Right forelimb (tissue), 1 donor: Measurements from ENCODE around the gene TACSTD2.
"Not testable (repeated sequence)": the region's sequence is repeated elsewhere in the genome, so short reads cannot be mapped to it uniquely, and the experiment has no call there.

ENCODE experiments used
- DNase-seq: peaks from one replicate; pipeline ENCODE4 v3.0.0-alpha.2; 2018

The TACSTD2 gene

DNA sequence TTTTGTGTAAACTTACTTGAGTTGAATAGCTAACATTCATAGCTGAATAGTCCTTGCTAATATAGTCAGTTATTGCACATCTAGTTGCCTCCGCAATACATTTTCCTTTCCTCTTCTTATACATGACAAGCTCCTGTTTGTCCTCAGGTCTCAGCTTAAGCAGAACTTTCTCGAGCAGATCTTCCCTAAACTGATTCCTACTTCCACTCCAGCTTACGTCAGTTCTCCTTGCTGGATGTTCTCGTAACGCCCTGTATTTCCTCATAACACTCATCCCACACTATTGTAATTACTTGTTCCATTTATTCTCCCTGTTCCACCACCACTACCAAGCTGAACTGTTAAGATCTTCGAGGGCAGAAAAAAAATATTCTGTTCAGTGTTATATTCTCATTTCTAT lies 15.4 kb downstream of the TACSTD2 start:
- DNase-seq: no peak

DNA sequence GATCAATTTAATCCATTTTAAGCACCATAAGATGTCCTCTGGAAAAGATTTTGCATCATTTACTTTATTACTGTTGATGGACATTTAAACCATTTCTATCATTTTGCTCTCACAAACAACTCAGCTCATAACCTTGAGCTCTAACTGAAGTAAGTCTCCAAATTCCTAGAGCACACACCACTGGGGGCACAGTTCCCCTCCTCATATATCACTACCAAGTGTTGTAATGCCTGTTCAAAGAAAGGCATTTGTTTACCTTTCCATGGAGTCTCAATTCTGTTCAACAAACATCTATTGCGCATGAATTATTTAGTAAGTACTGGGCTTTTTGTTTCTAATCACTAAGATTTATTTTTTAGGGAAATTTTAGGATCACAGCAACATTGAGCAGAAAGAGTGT lies 21.7 kb downstream of the TACSTD2 start:
- no peak for DNase-seq

DNA sequence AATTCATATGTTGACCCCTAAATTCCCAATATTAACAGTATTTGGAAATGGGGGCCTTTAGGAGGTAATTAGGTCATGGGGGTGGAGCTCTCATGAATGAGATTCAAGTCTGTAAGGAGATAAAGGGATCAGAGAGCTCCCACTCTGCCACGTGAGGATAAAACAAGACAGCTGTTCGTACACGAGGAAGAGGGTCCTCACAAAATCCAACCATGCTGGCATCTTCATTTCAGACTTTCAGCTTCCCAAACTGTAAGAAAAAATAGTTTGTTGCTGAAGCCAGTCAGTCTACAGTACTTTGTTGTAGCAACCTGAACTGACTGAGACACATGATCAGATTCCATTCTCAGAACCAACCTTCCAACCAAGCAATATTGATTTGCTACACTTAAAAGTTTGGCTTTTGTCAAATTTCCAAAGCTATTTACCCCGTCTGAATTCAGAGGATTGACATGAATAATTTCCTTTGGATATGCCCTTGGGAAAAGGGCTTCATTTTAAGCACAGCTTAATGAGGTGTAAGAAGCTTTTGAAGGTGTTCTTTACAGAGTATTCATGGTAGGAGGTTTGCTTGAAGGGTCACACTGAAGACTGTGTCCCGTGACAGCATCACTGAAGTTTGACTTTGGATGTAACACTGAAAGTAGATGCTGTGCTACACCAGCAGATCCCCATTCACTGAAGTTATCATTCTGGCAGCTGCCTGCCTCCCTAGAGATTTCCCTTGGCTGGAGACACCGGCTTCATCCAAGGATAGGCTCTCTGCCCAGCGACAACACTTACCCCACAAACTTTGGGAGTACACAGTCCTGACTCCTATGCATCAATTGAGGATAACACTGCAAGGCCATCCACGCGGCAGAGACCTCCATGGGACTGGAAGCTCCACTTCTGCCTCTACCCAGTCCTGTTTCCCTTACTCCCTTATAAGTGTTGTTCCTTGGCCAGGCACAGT lies 25.6 kb downstream of the TACSTD2 start:
- no peak for DNase-seq

DNA sequence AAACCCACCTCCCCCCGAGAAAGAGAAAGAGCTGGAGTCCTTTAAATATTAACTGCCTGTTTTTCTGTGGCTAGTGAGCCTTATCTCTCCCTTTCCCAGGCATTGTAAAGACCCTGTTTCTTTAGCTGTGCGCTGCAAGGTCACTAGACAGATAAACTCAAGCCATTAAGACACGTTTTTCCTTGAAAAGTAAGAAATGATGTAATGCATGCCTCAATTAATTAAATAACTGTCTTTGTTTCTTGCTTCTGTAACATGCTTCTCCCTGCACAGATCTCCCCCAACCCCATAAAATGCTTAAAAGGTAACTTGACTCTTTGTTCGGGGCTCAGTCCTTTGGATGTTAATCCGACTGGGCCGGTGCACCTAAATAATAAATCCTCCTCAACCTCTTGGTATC lies 27.8 kb downstream of the TACSTD2 start:
- not testable (repeated sequence) for DNase-seq

DNA sequence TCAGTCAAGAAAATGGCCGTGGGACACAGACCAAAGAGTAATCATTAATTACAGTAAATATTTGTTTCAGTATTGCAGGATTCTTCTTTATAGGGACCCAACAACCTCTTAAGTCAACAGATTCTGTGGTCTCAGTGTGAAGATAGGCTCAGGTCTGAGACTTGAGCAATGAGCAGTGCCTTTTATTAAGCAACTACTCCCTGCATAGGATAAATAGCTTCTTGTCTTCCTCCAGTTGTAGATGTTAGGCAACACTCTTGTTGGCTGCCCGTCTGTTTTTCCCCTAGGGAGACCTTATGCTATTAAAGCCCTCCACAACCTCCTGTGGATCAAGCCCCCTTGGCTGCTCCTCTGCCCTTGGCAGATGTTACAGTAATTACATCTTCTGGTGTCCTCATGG lies 28.7 kb downstream of the TACSTD2 start:
- DNase-seq: no peak

DNA sequence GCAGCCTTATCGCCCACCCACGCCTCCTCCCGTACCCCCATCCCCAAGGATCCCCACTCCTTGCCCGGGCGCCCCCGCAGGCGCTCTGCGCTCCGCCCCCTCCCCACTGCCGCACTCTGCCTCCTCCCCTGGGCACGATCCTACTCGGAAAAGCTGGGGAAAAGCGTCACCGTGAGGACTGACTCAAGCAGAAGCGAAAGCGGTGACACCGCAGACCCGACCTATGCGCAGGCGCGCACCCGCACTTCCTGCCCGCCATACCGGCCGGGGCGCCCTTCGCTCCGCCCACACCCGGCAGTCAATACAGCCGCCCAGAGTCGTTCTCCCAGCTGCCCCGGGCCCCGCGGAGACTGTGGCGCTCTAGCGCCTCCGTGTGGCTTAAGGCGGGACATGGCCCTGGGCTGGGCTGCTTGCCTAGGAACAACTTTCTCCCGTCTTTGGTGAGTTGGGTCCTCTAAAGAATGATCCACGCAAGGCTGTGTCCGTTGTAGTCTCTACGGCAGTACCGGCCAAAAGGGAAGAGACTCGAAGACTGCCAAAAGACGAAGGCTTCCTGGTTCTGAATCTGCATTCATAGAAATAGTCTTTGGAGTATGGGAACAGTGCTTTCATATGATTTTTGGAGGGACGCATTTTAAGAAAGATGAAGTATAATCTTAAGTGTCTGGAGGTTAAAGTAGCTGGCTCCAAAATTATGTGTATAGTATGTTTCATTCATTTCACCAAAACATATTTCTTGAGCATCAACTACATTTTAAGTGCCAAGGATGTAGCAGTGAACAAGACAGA lies 30.3 kb downstream of the TACSTD2 start, which contains the start of gene OMA1:
TSS of gene OMA1 (minus strand) at position 207 of the 789 bp plus-strand sequence. CDS start 7,432 bp downstream, outside the sequence.
- DNase-seq: peak; percentile 98

DNA sequence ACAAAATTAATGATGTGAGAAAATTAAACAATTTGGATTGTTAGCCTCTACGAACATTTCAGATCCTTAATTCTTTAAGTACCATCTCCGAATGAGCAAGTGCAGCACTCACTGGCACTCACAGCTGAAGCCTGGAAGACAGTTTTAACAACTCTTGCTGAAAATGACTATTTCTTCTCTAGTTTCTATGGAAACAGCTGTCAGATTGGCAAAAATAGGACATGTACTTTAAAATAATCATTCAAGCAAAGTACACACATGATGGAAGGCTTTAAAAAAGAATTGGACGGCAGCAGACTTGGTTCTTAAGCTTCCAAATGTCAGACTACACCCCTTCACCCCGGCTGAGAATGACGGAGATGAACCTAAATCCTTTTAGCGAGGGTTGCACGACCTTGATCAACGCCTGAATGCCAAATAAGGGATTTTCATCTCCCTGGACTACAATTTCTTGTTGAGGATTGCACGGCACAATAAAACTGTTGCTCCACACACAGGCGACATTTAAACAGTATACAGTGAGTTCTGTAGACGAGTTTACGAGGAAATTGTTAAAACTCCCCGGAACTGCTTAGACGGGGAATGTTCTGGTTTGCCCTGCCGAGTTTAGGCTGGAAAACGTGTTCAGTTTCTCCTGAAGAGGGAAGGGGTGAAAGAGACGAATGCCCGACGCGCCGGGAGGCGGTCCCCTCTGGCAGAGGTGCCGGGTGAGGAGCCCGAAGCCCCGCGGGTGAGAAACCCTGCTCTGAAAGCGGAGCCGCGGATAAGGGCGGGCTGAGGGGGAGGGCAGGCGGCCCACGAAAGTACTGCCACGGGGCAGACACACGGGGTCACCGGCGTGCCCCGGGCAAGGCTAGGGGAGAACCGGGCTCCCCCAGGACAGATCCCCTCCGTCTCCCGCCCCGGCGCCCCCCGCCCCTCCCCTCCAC lies 31.2 kb downstream of the TACSTD2 start:
- peak; percentile 88 for DNase-seq

DNA sequence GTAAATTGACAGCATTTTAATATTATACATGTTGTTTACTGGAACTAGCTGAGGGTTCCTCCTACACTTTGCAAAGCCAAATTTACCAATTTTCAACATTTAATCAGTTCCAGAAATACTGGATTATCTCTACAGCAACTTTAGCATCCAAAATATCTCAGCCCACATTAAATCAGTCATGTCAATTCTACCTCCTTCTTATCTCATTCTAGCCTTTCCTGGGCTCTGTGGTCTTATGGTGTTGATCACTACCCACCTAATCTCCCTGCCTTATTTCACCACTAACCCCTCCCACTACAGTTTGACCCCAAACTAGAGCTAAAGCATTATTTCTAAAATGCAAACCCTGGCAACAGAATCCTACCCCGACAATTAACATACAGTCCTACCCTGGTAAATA lies 33.8 kb downstream of the TACSTD2 start:
- no peak for DNase-seq

DNA sequence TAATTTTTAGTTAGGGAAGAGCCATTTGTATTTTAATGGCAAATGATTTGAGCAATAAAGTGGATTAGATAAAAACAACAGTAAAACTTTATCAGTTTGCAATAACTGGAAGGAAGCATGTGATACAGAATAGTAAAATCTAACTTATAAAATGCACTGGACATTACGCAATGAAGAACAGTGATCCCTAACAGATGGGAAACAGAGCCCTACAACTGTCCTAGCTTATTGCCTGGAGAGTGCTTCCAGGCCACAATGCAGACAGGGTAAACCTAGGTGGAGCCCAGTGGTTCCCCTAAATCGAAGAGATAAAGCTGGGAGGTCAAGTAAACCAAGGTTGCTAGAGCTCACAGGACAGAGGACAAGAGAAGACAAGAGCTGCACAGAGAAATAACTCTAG lies 37.5 kb downstream of the TACSTD2 start:
- DNase-seq: no peak

DNA sequence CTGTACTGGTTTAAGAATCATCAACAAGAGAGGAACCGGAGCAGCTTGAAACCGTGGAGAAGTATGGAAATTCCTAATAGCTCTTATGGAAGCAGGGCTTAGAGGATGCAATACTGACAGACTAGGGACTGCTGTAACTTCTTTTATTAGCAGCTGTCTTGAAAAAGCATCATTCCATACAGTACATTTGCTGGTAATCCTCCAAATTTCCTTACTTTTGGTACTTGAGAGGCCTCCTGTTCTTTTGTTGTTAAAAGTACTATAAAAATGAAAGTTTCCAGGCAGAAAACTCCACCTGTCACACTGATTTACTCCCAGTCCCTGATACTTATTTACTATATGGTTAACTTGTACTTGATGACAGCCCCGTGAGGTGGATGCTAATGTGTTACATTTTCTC lies 38.2 kb downstream of the TACSTD2 start:
- DNase-seq: no peak

DNA sequence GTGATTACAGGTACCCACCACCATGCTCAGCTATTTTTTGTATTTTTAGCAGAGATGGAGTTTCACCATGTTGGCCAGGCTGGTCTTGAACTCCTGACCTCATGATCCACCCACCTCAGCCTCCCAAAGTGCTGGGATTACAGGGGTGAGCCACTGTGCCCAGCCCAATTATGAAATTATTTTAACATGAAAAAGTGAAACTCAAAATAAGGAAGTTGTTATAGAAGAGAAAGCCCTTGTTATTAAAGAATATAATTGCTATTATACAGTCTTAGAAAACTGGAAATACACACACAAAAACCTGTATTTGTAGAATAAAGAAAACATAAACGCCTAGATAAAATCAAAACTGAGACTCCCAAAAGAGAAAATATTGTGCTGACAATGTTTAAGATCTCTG lies 45.2 kb downstream of the TACSTD2 start:
- not testable (repeated sequence) for DNase-seq

DNA sequence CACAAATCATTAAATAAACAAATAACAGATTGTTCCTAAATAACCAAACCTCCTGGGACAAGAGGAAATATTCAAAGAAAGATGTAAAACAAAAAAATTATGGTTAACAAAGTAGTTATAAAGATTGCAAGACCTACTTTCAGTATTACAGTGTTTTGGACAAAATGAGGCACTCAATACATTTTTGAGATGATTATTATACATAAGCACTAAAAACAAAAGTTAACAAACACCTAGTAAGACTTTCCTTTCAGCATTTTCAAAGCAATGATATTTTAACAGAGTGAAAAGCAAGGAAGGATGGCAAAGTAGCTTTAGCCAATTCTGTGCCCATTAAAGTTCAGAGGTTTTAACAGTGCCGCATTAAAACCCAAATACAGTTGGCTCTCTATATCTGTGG lies 47.8 kb downstream of the TACSTD2 start:
- DNase-seq: no peak

DNA sequence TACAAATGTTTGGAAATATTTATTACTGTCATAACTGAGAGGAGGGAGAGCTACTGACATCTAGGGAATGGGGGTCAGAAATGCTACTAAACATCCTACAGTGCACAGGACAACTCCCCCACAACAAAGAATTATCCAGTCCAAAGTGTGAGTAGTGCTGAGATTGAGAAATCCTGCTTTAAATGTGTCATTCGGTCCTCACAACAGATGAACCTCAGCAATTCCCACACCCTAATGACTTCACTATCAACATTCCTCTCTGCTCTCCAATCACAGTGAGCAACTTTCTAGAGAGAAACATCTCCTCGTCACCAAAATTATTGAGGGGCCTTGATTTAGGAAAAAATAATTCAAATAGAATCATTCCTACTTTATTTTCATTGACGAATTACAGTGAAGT lies 48.5 kb downstream of the TACSTD2 start:
- DNase-seq: no peak
